OCI-LY1 (cell line): ENCODE data around the gene DCAF7.

Experiments
- H2AFZ ChIP-seq: fragments of 200-600 bp; sonication (generic), shearing (Covaris generic); 2 replicates; pipeline ENCODE4 v1.6.0; 2014; ENCODE audit warnings: antibody characterized with exemption, mild to moderate bottlenecking, low read length
- H3F3A ChIP-seq: fragments of 200-600 bp; sonication (generic), shearing (Covaris generic); 2 replicates; pipeline ENCODE4 v1.6.0; 2014; ENCODE audit warnings: mild to moderate bottlenecking, antibody characterized with exemption, low read length, moderate library complexity; ENCODE audit not compliant: insufficient read depth
- H3K27ac ChIP-seq: fragments of 200-600 bp; sonication (generic); 2 replicates; pipeline ENCODE4 v1.5.1; 2014; ENCODE audit warnings: low read length, mixed run types, mild to moderate bottlenecking, low read depth; ENCODE audit not compliant: poor library complexity, severe bottlenecking
- H3K27me3 ChIP-seq: fragments of 200-600 bp; sonication (generic); 2 replicates; pipeline ENCODE4 v1.6.0; 2014; ENCODE audit warnings: antibody characterized with exemption, mild to moderate bottlenecking, low read length, moderate library complexity; ENCODE audit not compliant: insufficient read depth
- H3K36me3 ChIP-seq: fragments of 200-600 bp; sonication (generic); 2 replicates; pipeline ENCODE4 v1.6.1; 2014; ENCODE audit warnings: mild to moderate bottlenecking, antibody characterized with exemption, low read length, moderate library complexity, mixed read lengths; ENCODE audit not compliant: insufficient read depth
- H3K4me1 ChIP-seq: fragments of 200-600 bp; sonication (generic); 2 replicates; pipeline ENCODE4 v1.5.1; 2014; ENCODE audit warnings: mild to moderate bottlenecking, low read length, moderate library complexity; ENCODE audit not compliant: insufficient read depth, severe bottlenecking
- H3K4me2 ChIP-seq: fragments of 200-600 bp; sonication (generic), shearing (Covaris generic); 2 replicates; pipeline ENCODE4 v1.6.1; 2014; ENCODE audit warnings: low read length
- H3K4me3 ChIP-seq: fragments of 200-600 bp; sonication (generic); 2 replicates; pipeline ENCODE4 v1.5.1; 2014; ENCODE audit warnings: low read length, low read depth, mild to moderate bottlenecking, mixed read lengths; ENCODE audit not compliant: poor library complexity, severe bottlenecking
- H3K79me2 ChIP-seq: fragments of 200-600 bp; shearing (Covaris generic); 2 replicates; pipeline ENCODE4 v1.6.1; 2016; ENCODE audit warnings: mixed run types, low read length, mixed read lengths; ENCODE audit not compliant: insufficient read depth
- H3K9ac ChIP-seq: fragments of 200-600 bp; sonication (generic), shearing (Covaris generic); 2 replicates; pipeline ENCODE4 v1.6.1; 2014; ENCODE audit warnings: mild to moderate bottlenecking, low read length, mixed read lengths
- H3K9me2 ChIP-seq: fragments of 200-600 bp; sonication (generic), shearing (Covaris generic); 2 replicates; pipeline ENCODE4 v1.6.1; 2014; ENCODE audit warnings: low read depth, mild to moderate bottlenecking, low read length, mixed read lengths
- H3K9me3 ChIP-seq: fragments of 200-600 bp; shearing (Covaris generic); 2 replicates; pipeline ENCODE4 v1.6.1; 2014; ENCODE audit warnings: low read length, mixed read lengths
- H4K20me1 ChIP-seq: fragments of 200-600 bp; sonication (generic), shearing (Covaris generic); 2 replicates; pipeline ENCODE4 v1.6.0; 2016; ENCODE audit warnings: mild to moderate bottlenecking, low read length; ENCODE audit not compliant: insufficient read depth
- CTCF ChIP-seq: fragments of 200-600 bp; sonication (generic), shearing (Covaris generic); IDR thresholded peaks from 2 replicates; pipeline ENCODE4 v1.5.1; 2017; ENCODE audit warnings: mild to moderate bottlenecking, antibody characterized with exemption, low read length, moderate library complexity, mixed read lengths
- EZH2 ChIP-seq: fragments of 200-600 bp; sonication (generic), shearing (Covaris generic); IDR thresholded peaks from 2 replicates; pipeline ENCODE4 v1.8.0; 2017; ENCODE audit warnings: borderline replicate concordance, mixed run types, mild to moderate bottlenecking, antibody characterized with exemption, low read length, moderate library complexity, mixed read lengths

The DCAF7 gene

DNA sequence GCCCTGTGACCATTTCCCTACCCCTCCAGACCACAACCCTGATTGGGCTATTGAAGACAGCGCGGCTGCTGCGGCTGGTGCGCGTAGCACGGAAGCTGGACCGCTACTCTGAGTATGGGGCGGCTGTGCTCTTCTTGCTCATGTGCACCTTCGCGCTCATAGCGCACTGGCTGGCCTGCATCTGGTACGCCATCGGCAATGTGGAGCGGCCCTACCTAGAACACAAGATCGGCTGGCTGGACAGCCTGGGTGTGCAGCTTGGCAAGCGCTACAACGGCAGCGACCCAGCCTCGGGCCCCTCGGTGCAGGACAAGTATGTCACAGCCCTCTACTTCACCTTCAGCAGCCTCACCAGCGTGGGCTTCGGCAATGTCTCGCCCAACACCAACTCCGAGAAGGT is 14.6 kb upstream of the DCAF7 start:
- Histone ChIP-seq H3K27me3 (no peaks in the 10 kb centered on the region; the same call in 1 of the 2 replicates), H3K9me3 (no peaks in the 10 kb centered on the region), H2AFZ (no peak overlapping the region), H3K27ac (no peak overlapping the region), H4K20me1 (no peaks in the 10 kb centered on the region), H3K9ac (no peak overlapping the region), H3K4me2 (no peak overlapping the region), H3F3A (no peaks in the 10 kb centered on the region), H3K4me1 (no peaks in the 10 kb centered on the region), H3K9me2 (no peaks in the 10 kb centered on the region), H3K79me2 (no peaks in the 10 kb centered on the region), H3K4me3 (no peak overlapping the region), H3K36me3 (no peaks in the 10 kb centered on the region)
- no peak for TF ChIP-seq CTCF
- no peak for TF ChIP-seq EZH2

- Histone ChIP-seq H3K36me3 (no peaks in the 10 kb centered on the region), H3K4me2 (no peak overlapping the region), H3K9me3 (no peaks in the 10 kb centered on the region), H3K4me3 (no peak overlapping the region), H3K4me1 (no peaks in the 10 kb centered on the region), H3K27me3 (no peaks in the 10 kb centered on the region; the same call in 1 of the 2 replicates), H3K9ac (no peak overlapping the region), H3K27ac (no peak overlapping the region), H3F3A (no peaks in the 10 kb centered on the region), H4K20me1 (no peaks in the 10 kb centered on the region), H3K79me2 (no peaks in the 10 kb centered on the region), H3K9me2 (no peaks in the 10 kb centered on the region), H2AFZ (no peak overlapping the region)
- TF ChIP-seq CTCF (no peak), EZH2 (no peak)
Observed at GRCh38 chr17:63537001-63537400, 13.3 kb upstream of the DCAF7 start.

DNA sequence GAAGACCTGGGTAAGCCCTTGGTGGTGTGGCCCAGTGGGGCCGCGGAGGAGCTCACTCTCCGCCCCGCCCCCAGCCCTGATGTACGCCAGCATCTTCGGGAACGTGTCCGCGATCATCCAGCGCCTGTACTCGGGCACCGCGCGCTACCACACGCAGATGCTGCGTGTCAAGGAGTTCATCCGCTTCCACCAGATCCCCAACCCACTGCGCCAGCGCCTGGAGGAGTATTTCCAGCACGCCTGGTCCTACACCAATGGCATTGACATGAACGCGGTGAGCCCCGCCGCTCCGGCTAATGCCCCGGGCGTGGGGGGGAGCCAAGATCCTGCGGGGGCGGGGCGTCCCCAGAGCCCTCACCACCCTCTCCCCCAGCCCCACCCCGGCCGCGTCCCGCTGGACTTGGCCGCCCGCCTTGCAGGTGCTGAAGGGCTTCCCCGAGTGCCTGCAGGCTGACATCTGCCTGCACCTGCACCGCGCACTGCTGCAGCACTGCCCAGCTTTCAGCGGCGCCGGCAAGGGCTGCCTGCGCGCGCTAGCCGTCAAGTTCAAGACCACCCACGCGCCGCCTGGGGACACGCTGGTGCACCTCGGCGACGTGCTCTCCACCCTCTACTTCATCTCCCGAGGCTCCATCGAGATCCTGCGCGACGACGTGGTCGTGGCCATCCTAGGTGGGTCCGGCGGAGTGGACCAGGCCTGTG is 12.1 kb upstream of the DCAF7 start:
- H3K9me2 ChIP-seq: no peaks in the 10 kb centered on the region
- H3K27ac ChIP-seq: no peak overlapping the region
- TF ChIP-seq EZH2 (no peak), CTCF (no peak)
- no peaks in the 10 kb centered on the region; the same call in 1 of the 2 replicates for H3K27me3 ChIP-seq
- no peaks in the 10 kb centered on the region for H3F3A ChIP-seq
- no peak overlapping the region for H3K4me3 ChIP-seq
- no peaks in the 10 kb centered on the region for H3K79me2 ChIP-seq
- H3K4me2 ChIP-seq: no peak overlapping the region
- no peaks in the 10 kb centered on the region for H4K20me1 ChIP-seq
- H3K4me1 ChIP-seq: no peaks in the 10 kb centered on the region
- no peak overlapping the region for H2AFZ ChIP-seq
- no peaks in the 10 kb centered on the region for H3K36me3 ChIP-seq
- H3K9ac ChIP-seq: no peak overlapping the region
- no peaks in the 10 kb centered on the region for H3K9me3 ChIP-seq
